Common myeloid progenitor, CD34-positive (primary cell): ENCODE data around the gene TAOK2.

Experiments used
- CTCF ChIA-PET: fragments of 350-600 bp; sonication (Branson Sonifier 250); formaldehyde crosslinking; loops from one replicate; lab custom pipeline; 2021; ENCODE audit warnings: antibody characterized with exemption; lab: Charles Lee
- POLR2A ChIA-PET: fragments of 350-600 bp; sonication (Branson Sonifier 250); formaldehyde crosslinking; loops from one replicate; lab custom pipeline; 2021; ENCODE audit warnings: antibody characterized with exemption; lab: Charles Lee
- DNase-seq, 3 donors: peaks; one replicate each; pipeline versions ENCODE4 v3.0.0 to v3.0.0-alpha.2; 2013
- H3K27ac ChIP-seq, 2 experiments: 1 replicate in 1 of 2; 2 replicates in 1 of 2; pipeline ENCODE4 v1.7.0; 2013; ENCODE audit warnings: inconsistent platforms in 2 of 2, low read length in 2 of 2, mild to moderate bottlenecking in 2 of 2, low read depth in 1 of 2, moderate library complexity in 1 of 2; ENCODE audit not compliant: severe bottlenecking in 2 of 2, insufficient read depth in 1 of 2, poor library complexity in 1 of 2
- H3K27me3 ChIP-seq, 5 experiments: replicated peaks in 2 of 5; 1 replicate in 3 of 5; 2 replicates in 2 of 5; pipeline versions ENCODE4 v1.6.1 to v1.7.0; 2013; ENCODE audit warnings: low read length in 4 of 5, mild to moderate bottlenecking in 2 of 5, moderate library complexity in 2 of 5, inconsistent platforms in 1 of 5; ENCODE audit not compliant: insufficient read depth in 5 of 5, control insufficient read depth in 4 of 5
- H3K36me3 ChIP-seq, 4 experiments: 1 replicate in 2 of 4; 2 replicates in 2 of 4; pipeline versions ENCODE4 v1.6.1 to v1.7.0; 2013; ENCODE audit warnings: low read length in 3 of 4, control low read depth in 1 of 4, mild to moderate bottlenecking in 1 of 4; ENCODE audit not compliant: control insufficient read depth in 4 of 4, insufficient read depth in 4 of 4
- H3K4me1 ChIP-seq, 4 experiments: 1 replicate in 3 of 4; 2 replicates in 1 of 4; pipeline versions ENCODE4 v1.6.1 to v1.7.1; 2013; ENCODE audit warnings: low read length in 3 of 4, mild to moderate bottlenecking in 3 of 4, control low read depth in 1 of 4, inconsistent platforms in 1 of 4, moderate library complexity in 1 of 4; ENCODE audit not compliant: control insufficient read depth in 4 of 4, insufficient read depth in 4 of 4; ENCODE audit errors: control extremely low read depth in 1 of 4
- H3K4me3 ChIP-seq, 7 experiments: 1 replicate in 4 of 7; 2 replicates in 3 of 7; pipeline versions ENCODE4 v1.5.1 to v1.7.0; 2013; ENCODE audit warnings: mild to moderate bottlenecking in 7 of 7, low read length in 6 of 7, moderate library complexity in 6 of 7, inconsistent platforms in 2 of 7, low read depth in 2 of 7, control low read depth in 1 of 7; ENCODE audit not compliant: insufficient read depth in 4 of 7, control insufficient read depth in 1 of 7; ENCODE audit errors: extremely low read depth in 1 of 7
- H3K9me3 ChIP-seq, 5 experiments: 1 replicate in 4 of 5; 2 replicates in 1 of 5; pipeline versions ENCODE4 v1.6.1 to v1.7.1; 2013; ENCODE audit warnings: low read length in 4 of 5, mild to moderate bottlenecking in 2 of 5, inconsistent platforms in 1 of 5, low read depth in 1 of 5, moderate library complexity in 1 of 5; ENCODE audit not compliant: control insufficient read depth in 4 of 5, insufficient read depth in 2 of 5; ENCODE audit errors: control extremely low read depth in 1 of 5
- WGBS: methylation state at CpG from one replicate; pipeline ENCODE4 v1.1.5; 2013; ENCODE audit not compliant: insufficient coverage; 5-methylcytosine and 5-hydroxymethylcytosine counted together

The TAOK2 gene

GRCh38 chr16:29995911-29996765 lies 22.5 kb downstream of the TAOK2 start, which contains the start of gene INO80E:
Gene INO80E, plus strand, starts transcription at chr16:29996241. Its CDS starts 70 bp downstream, at chr16:29996311.
- ChIA-PET POLR2A (interaction anchor here (0.9 kb wide), 1 partner anchor 23 kb away, joined by 4 read pairs; the partner anchor contains the start of gene TAOK2), CTCF (interaction anchor here (1.3 to 1.5 kb wide), 4 partner anchors 10 to 24 kb away, joined by 3 to 6 read pairs (median 4); no protein-coding TSS in a partner anchor)
- H3K9me3 ChIP-seq: no peaks in the 10 kb centered on the region
- H3K4me3 ChIP-seq: peak within 1 kb of the TSS; percentile 94 to 100 (median 97)
- H3K4me1 ChIP-seq: peaks cover 2 to 32% (median 19%) of the 10 kb centered on the region in 4 experiments
- DNase-seq: peak; percentile 95 to 97 (median 97)
- WGBS: under 1% methylated on average over 65 of the region's 65 CpGs
- H3K36me3 ChIP-seq: peaks cover 6 to 47% (median 39%) of the 10 kb centered on the region in 4 experiments
- H3K27ac ChIP-seq: peak within 1 kb of the TSS; percentile 91 to 96
- H3K27me3 ChIP-seq: no peaks in the 10 kb centered on the region

GRCh38 chr16:29996766-29997250 lies 23.1 kb downstream of the TAOK2 start:
- peaks cover 3 to 47% (median 36%) of the 10 kb centered on the region in 4 experiments for H3K36me3 ChIP-seq
- peak in 2 of 3 donors; percentile 23 to 32 for DNase-seq
- H3K9me3 ChIP-seq: no peaks in the 10 kb centered on the region
- H3K27ac ChIP-seq: peak overlapping the region; percentile 33 to 96
- 22% methylated on average over 9 of the region's 9 CpGs for WGBS
- no peaks in the 10 kb centered on the region for H3K27me3 ChIP-seq
- H3K4me1 ChIP-seq: peaks cover 2 to 32% (median 19%) of the 10 kb centered on the region in 4 experiments
- POLR2A ChIA-PET: interaction anchor here (0.9 kb wide), 1 partner anchor 23 kb away, joined by 4 read pairs; the partner anchor contains the start of gene TAOK2
- CTCF ChIA-PET: interaction anchor here (1.2 to 1.5 kb wide), 5 partner anchors 9 to 96 kb away, joined by 3 to 6 read pairs (median 4); no protein-coding TSS in a partner anchor
- H3K4me3 ChIP-seq: peak overlapping the region; percentile 94 to 100 (median 97)

- Histone ChIP-seq H3K9me3 (no peaks in the 10 kb centered on the region), H3K4me3 (no peak overlapping the region), H3K36me3 (peaks cover 0 to 41% (median 30%) of the 10 kb centered on the region in 4 experiments), H3K27ac (no peak overlapping the region), H3K4me1 (peaks cover 2 to 30% (median 23%) of the 10 kb centered on the region in 4 experiments), H3K27me3 (no peaks in the 10 kb centered on the region)
- POLR2A ChIA-PET: no interaction called here
- CTCF ChIA-PET: interaction anchor here (0.6 kb wide), 1 partner anchor 12 kb away, joined by 3 read pairs; no protein-coding TSS in a partner anchor
- no peak for DNase-seq
- 96% methylated on average over 6 of the region's 6 CpGs for WGBS
These were observed 25.9 kb downstream of the TAOK2 start for GRCh38 chr16:29999605-30000004.

GRCh38 chr16:30000735-30001631 lies 27.3 kb downstream of the TAOK2 start:
- Histone ChIP-seq H3K9me3 (no peaks in the 10 kb centered on the region), H3K4me1 (peaks cover 2 to 26% (median 24%) of the 10 kb centered on the region in 4 experiments), H3K4me3 (no peak overlapping the region), H3K36me3 (peaks cover 0 to 46% (median 30%) of the 10 kb centered on the region in 4 experiments), H3K27me3 (no peaks in the 10 kb centered on the region), H3K27ac (no peak overlapping the region)
- 99% methylated on average over 25 of the region's 33 CpGs for WGBS
- ChIA-PET POLR2A (no interaction called here), CTCF (interaction anchor here (0.5 to 1.1 kb wide), 3 partner anchors 10 to 775 kb away, joined by 3 to 4 read pairs (median 3); no protein-coding TSS in a partner anchor)
- DNase-seq: no peak

GRCh38 chr16:30002614-30003346 lies 29.1 kb downstream of the TAOK2 start:
- POLR2A ChIA-PET: no interaction called here
- Histone ChIP-seq H3K27me3 (no peaks in the 10 kb centered on the region), H3K27ac (no peak overlapping the region), H3K4me1 (peaks cover 0 to 18% (median 15%) of the 10 kb centered on the region in 4 experiments), H3K4me3 (no peak overlapping the region), H3K36me3 (peaks cover 0 to 52% (median 30%) of the 10 kb centered on the region in 4 experiments), H3K9me3 (no peaks in the 10 kb centered on the region)
- WGBS: 98% methylated on average over 16 of the region's 19 CpGs
- no peak for DNase-seq
- CTCF ChIA-PET: no interaction called here
